Femur (tissue), 1 donor: ENCODE measurements around the gene GPC3.
"Not testable (repeated sequence)": the region's sequence is repeated elsewhere in the genome, so short reads cannot be mapped to it uniquely, and the experiment has no call there.

Source experiments
- DNase-seq: peaks from one replicate; pipeline ENCODE4 v3.0.0-alpha.2; 2017

GPC3 gene

DNA sequence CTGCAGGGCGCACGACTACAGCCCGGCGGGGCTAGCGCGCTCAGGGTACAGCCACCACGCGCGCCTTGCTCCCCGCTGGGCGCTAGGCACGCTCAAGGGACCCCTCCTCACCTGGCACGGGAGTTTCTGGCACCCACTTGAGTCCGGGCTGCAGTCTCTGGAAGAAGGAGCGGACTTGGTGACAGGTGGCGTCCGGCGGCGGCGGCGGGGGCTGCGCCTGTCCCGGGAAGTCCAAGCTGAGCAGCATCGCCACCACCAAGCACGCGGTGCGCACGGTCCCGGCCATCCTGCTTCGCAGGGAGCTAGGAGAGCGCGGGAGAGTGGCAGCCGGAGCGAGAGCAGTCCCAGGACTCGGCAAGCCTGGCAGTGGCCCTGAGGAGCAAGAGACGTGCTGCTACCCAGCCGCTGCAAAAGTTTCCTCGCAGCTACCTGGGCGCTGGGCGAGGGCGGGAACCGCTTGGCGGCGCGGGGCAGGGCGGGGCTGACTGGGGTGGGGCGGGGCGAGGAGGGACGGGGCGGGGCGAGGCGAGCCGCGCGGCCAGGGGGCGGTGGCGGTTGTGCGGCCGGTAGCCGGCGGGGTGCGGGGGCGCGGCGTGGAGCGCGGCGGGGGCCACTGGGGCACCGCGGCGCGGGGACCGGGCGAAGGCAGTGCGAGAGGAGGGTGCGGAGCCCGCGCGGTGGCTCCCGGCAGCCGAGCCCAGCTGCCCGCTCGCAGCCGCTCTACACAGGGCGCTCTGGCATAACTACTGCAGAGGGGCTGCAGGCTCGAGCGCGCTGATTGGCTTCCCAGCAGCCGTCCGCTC is at the start of gene GPC3:
Gene GPC3, minus strand, starts transcription at position 431 of the 803 bp plus-strand sequence.
- peak; percentile 80 for DNase-seq

DNA sequence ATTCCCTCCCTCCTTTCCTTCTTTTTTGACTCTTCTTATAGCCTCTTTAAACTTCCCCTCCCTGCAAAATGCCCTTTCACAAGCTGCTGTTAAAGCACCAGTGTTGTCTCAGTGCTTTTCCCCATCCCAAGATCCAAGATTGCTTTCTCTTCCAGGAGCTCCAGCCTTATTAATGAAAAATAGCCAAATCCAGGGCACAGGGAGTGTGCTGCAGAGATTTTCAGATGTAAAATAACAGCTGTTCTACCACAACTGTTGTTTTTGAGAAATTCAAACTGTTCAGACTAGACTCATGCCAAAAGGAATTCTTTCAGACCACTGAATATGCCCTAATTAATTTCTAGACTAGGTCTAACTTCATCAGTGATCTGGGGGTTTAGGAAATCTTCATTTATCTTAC is 47.0 kb upstream of the GPC3 start:
- DNase-seq, result no peak

DNA sequence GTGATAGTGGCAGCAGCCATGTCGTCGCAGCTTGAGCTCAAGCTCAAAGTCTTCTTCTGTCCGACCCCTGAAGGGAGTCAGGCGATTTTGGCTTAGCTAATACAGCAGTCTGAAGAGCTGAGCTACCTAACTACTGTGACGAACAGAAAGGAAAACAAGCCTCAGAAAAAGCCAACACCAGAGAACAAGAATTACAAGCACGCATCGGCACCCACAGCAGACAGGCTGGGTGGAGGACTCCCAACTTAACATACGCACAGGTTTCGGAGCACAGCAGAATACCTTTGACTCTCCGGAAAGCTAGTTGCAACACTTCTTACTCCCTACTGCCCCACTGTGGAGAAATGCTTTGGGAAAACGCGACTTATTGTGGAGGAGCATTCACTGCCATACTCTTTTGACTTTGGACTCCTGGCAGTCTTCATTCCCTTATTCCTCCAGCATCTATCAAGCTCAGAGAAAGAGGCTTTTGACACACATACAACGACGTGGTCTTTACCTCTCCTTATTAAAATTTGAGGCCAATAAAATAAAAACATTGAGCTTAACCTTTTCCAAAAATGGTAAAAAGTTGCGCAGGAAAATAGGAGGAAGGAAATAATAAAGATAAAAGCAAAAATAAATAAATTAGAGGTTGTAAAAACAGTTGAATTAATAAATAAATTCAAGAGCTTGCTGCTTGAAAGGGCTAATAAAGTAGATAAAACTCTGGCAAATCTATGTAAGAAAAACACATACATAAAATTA is 41.3 kb upstream of the GPC3 start:
- peak; percentile 59 for DNase-seq

DNA sequence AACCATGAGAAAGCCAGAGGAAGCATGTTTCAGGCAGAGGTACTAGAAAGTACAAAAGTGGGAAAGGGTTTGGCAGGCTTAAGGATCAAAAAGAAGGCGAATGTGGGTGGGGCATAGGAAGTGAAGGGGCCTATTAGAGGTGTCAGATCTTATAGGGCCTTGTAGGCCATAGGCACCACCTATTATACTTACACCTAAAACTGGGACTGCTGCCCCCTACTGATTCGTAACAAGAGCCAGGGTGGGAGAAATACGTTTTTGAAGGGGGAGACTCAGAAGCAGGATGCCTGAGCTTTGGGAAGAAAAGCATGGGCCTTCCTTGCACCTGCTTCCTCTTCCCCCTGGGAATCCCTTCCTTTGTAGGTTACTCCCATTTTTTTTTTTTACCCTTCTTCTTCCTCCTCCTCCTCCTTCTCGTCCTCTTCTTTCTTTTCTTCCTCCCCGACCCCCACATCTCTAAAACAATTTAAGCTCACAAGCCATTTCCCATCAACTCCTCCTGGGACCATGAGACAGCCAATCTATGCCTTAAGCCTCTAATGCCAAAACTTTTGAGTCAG is 40.7 kb upstream of the GPC3 start:
- no peak for DNase-seq

DNA sequence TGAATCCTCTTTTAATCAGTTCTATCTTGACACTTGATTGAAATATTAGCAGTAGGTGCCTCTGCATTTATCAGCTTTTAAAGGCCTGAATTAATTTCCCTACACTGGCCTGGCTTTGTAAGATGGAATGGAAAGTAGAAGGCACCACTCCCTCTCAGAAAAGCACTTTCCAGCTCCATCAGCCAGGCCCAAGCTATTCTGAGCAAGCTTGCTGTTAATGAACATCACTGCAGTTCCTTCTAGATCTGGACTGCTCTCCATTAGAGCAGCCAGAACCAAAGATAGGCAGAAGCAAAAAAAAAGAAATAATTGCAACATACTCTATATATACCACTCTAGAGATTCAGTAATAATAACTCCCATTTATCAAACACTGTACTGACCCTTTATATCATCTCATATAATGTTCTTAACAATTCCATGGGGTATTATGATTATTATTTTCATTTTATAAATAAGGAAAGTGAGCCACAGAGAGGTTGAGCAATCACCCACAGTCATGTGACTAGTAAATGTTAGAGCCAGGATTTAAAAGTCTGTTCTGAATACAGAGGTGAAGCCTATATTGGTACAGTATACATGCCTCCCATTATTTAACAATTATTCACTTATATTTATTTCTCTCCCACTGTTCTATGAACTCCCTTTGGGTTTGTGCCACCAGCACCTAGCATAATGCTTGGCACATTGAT is 39.4 kb upstream of the GPC3 start:
- DNase-seq, result no peak

DNA sequence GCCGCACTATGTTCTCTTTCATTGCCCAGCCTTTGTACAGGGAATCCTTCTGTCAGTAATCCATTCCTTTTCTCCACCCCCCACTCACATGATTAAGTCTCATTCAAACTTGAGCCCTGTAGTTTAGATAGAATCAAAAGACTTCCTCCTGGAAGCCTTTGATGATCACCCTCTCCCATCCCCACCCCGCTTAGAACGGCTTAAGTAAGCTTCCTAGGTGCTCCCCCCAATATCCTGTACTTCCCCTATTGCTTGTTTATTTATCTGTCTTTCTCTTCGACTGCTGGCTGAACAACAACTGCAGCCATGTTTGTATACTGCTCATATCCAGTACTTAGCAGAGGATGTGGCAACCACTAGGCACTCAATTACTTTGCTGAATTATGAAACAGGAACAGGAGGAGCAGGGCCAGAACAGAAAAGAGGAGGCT is 38.5 kb upstream of the GPC3 start:
- no peak for DNase-seq

DNA sequence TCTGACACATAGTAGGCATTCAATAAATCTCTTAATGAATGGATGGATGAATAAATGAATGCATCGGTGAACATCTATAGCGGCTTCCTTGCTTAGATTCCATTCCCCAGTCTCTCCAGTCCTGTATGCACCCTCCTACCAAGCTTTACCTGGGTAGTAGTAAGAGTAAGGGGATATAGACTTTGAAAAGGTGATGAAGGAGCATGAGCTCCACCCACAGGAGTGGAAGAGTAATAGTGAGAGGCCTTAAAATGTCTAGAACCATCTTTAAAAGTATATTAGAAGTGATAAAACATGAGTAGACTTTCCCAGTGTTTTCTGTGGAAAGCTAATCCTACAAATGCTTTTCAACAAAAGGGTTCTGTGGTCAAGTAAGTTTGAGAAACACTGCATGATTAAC is 35.5 kb upstream of the GPC3 start:
- DNase-seq, result no peak

DNA sequence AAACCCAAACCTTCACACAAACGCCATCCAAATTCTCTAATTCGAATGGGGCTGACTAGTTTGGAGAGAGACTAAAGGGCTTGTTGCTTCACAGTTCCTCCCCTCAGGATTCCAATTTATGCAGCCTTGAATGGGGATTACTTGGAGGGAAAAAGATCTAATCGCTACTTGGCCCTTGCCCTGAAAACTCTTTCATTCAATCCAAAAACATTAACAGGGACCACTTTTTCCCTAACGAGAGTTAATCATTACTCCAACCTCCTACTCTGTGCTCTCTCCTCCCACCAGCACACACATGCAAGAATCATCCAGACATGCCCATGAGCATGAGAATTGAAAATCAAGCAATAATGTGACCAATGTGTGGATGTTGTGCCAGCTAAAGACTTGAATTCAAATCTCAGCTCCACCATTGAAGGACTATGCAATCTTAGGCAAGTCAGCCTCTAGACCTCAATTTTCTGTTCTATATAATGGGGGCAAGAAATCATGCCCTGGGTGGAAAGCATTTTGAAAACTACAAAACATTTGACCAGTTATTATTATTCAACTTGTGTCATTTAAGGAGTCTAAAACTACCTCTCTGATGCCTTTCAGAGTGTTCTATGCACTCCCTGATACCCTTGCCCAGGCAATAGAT is 34.3 kb upstream of the GPC3 start:
- DNase-seq, result no peak

DNA sequence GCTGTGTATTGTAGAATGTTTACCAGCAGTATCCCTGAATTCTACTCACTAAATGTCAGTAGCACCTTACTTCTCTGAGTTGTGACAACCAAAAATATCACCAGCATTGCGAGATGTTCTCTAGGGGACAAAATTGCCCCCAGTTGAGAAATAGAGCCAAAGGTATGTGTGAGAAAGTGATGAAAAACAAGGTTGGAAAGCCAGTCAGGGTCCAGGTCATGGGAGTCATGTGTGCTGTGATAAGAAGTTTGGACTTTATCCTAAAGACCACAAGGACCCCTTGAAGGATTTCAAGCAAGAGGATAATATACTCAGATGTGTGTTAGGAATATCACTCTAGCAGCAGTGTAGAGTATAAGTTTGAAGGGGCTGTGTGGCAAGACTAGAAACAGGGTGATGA is 30.9 kb upstream of the GPC3 start:
- not testable (repeated sequence) for DNase-seq

DNA sequence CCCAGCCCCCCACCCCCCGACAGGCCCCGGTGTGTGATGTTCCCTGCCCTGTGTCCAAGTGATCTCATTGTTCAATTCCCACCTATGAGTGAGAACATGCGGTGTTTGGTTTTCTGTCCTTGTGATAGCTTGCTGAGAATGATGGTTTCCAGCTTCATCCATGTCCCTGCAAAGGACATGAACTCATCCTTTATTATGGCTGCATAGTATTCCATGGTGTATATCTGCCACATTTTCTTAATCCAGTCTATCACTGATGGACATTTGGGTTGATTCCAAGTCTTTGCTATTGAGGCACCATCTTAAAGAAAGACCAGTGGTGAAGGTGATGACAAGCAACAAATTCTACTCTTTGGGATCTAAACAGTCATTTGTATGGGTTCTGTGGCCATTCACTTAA is 30.1 kb upstream of the GPC3 start:
- DNase-seq, result not testable (repeated sequence)

DNA sequence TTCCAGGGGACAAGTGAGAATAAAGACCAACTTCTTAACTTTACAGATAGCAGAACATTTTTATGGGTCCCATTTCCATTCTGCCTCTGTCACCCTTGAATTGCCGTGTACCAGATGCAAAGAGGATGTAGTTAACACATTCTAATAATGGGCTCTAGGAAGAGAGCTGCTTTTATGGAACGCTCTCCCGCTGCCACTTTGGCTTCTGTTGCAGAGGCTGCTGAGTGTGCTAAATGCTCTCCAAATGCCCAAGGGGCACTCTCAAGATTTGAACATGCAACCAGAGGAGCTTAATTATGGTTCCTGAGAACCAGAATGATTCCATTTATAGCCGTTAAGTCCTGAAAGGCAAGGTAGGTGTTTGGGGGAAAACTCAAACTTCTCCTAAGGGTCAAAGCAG is 28.1 kb upstream of the GPC3 start:
- DNase-seq, result no peak

DNA sequence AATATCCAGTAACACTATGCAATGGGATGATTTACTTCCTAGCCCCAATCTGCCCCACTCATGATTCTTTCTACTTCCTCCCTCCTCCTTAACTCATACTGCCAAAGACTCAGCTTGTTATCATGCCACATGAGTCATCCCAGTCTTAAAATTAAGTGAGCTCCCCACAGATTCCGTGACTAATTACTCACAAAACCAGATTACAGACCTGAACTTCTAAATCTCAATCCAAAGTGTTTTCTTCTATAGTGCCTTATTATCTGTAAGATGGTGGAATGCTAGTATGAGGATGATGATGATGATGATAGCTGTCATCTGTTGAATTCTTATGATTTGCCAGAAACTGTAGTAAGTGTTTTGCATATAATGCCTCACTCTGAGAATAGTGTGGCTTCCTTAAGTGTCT is 27.7 kb upstream of the GPC3 start:
- DNase-seq, result no peak

DNA sequence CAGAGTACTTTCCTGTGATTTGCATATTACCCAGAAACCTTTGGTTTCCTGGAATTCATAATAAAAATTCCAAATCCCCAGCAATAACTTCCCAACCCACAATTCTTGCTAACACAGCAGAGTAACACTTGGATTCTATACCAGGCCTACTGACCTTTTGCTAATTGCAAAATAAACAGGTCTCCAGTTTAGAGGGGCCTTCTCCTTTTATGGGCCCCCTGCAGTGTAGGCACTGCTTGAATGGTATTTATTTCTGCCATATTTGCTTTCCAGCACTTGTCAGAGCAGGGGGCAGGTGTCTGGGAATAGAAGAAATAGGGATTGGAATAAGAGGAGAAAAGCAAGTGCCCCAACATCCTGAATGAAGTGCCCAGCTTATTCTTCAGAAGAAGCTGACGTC is 25.3 kb upstream of the GPC3 start:
- no peak for DNase-seq

DNA sequence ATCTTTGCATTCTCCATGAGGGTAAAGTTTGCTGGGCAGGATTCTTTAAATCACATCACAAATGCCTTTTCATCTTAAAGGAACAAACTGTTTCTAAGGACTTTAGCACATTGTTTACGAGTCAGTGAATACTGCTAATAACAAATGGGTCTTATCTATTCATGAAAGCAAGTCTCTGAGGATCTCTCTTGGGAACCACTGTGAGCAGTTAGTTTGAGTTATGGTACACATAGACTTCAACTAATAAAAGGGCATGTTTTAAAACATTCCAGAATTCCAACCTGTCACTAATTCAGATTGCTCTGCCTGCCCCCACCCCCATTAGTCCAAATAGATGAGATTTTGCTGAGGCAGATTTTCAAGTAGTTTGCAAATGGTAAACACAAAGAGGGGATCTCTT is 22.3 kb upstream of the GPC3 start:
- DNase-seq, result no peak

DNA sequence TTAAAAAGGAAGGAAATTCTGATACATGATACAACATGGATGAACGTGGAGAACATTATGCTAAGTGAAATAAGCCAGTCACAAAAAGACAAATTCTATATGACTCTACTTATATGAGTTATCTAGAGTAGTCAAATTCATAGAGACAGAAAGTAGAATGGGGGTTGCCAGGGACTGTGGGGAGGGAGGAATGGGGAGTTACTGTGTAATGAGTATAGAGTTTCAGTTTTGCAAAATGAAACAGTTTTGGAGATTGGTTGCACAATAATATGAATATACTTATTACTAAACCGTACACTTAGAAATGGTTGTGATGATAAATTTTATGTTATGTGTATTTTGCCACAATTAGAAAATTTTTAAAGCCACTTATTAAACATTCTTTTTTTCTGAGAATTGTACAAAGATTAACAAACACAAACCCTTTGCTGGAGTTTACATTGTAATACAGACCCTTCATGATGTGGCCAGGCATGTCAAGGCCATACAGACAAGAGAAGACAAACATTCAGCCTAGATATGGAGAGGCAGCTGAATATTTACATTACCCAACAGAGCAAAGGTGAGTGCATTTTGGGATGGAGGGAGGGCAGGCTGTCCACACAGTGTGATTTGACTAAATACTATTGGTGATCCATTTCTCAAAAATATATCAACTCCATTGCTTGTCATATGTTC is 21.2 kb upstream of the GPC3 start:
- DNase-seq, result no peak

DNA sequence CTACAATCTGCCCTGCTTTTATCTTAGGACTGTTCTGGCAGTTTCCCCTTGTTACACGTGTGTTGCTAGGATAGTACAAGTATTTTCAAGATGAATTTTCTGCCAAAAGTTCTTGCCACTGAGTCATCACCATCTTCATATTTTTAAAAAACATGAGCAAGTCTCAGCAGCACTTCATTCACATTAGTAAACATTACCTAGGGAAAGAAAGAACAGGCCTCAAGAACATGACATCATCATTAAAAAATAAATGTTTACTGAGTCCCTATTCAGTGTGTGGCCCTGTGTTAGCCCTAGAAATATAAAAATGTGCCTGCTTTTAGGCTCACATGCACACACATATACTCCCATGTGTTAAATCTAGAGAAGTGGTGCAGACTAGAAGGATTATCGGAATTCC is 18.7 kb upstream of the GPC3 start:
- DNase-seq, result no peak

DNA sequence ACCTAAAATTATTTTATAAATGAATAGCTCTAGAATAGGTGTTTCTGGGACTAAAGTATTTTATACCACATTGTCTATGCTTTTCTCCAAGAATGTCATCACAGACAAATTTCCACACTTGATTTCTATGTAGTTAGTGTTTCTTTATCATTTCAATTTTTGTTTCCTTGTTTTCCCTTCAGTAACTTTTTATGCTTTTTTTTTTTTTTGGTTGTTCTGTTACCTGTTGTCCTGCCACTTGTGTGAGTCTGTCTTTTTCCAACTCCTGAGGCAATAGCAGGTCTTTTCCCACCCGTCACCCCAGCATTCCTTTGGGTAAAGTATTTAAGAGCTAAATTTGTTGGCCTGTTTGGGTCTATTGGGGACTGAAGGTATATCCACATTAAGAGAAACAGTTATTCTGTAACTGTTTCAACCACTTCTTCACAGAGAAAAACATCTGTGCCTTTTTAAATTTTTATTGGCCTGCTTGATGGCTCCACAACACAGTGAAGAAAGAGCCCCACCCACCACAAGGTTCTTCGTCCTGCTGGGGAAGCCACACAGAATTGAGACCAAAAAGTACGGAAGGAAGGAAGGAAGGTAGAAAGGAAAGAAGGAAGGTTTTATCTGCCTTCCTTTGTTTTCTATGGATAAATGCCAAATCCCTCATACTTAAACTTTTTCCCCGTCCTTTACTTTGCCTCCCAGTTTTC is 17.7 kb upstream of the GPC3 start:
- DNase-seq, result no peak

DNA sequence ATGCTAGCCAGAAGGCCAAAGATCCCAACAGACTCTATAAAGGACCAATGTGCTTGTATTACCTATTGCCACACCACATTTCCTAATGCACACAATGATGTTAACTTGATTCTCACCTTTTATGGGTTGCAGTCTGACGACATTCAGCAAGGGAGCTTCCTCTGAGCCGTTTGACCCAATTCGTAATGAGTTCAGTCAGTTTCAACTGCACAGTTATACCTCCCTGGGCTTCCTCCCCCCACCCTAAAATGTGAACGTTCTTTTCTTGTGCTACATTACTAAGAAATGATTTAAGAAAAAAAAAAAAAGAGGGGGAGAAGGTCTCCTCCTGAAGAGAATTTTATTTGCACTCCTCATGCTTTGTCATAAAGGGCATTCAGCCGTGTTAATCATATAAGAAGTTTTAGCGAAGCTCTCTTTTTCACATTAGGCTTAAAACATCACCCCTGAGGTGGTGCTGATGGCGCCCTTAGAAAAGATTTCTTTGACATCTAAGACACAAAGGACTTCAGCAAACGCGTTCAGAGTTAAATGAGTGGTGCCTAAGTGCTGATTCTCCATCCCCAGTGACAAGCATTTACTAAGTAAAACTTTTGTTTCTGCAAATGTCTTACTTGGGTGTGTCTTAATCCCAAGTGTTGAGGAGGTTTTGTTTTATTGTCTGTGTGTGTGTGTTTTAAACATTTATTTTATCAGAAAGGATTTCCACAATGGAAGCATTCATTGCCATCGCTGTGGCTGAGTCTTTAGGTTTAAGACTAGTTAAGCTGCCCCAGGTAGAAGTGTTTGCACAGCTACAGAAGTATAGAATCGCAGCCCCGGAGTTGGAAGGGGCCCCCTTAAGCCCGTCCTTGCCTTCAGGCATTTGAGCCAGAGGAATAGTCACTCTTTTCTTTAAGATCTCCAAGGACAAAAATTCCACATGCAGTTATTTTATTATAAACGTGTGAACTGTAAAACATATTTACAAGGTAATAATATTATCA is 15.2 kb upstream of the GPC3 start:
- no peak for DNase-seq

DNA sequence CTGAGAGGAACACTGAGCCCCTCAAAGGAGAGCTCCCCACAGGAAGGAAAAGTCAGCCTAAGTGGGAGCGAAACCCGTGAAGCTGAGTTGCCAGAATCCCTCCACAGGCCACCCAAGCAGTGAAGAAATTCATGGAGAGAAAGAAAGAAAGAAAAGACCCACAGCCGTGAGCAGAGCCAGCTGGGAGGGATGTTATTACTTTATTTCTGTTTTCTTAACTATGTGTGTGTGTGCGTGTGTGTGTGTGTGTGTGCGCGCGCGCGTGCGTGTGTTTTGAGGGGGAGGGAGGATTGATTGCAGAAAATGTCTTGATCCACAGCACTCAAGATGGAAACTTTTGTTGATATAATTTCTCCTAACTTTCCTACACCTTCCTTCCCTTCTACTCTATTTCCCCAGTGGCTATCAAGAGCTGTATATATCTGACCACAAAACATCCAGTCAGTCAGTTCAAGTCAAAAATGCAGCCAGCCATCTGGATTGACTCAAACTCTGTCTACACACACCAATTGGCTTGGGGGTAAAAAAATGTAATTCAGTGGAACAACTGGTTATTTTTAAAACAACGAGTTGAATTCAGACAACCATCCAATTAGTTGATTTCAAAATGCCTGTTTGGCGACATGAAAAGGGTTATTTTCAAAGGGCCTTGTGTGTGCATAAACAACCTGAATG is 13.8 kb upstream of the GPC3 start:
- DNase-seq, result peak; percentile 56

DNA sequence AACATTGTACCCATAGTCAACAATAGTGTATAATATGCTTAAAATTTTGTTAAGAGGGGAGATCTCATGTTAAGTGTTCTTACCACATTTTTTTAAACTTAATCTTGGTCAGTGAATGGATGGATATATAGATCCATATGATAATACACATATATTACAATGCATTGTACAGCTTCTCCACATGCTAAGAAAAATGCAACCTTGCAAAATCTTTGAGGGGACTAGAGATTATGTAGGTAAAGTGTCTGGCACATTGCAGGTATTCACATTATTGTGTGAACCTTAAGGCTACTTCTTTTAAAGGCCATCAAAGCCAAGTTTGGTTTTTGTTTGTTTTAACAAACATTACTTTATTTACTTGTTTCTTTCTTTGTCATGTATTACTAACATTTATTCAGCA is 10.4 kb upstream of the GPC3 start:
- DNase-seq, result no peak
